Central memory CD8-positive, alpha-beta T cell (primary cell): ENCODE data around the gene PACSIN1.

ENCODE experiments used
- ATAC-seq: fragments of 150-1000 bp; cut with Tn5 transposase; replicated peaks from 2 replicates; pipeline ENCODE4 v1.10.0; 2022; ENCODE audit warnings: mild to moderate bottlenecking, moderate FRiP score, moderate number of reproducible peaks; ENCODE audit not compliant: poor library complexity, severe bottlenecking; ENCODE audit errors: extremely low read depth
- DNase-seq, 2 donors: peaks; one replicate each; pipeline ENCODE4 v3.0.0; 2021; ENCODE audit warnings: low spot score in 2 of 2
- H3K27ac Mint-ChIP-seq: one replicate; pipeline ENCODE4 v1.8.0; 2022; ENCODE audit warnings: low read depth, mild to moderate bottlenecking, moderate library complexity, mixed read lengths
- H3K27me3 Mint-ChIP-seq: one replicate; pipeline ENCODE4 v1.8.0; 2022; ENCODE audit warnings: mixed read lengths
- H3K36me3 Mint-ChIP-seq: one replicate; pipeline ENCODE4 v1.8.0; 2022; ENCODE audit warnings: mild to moderate bottlenecking, moderate library complexity, mixed read lengths; ENCODE audit not compliant: insufficient read depth
- H3K4me1 Mint-ChIP-seq: one replicate; pipeline ENCODE4 v1.8.0; 2022; ENCODE audit warnings: mixed read lengths
- H3K4me3 Mint-ChIP-seq: one replicate; pipeline ENCODE4 v1.8.0; 2022; ENCODE audit warnings: mild to moderate bottlenecking, moderate library complexity, mixed read lengths
- H3K9me3 Mint-ChIP-seq: one replicate; pipeline ENCODE4 v1.8.0; 2022; ENCODE audit warnings: mixed read lengths

Gene PACSIN1

DNA sequence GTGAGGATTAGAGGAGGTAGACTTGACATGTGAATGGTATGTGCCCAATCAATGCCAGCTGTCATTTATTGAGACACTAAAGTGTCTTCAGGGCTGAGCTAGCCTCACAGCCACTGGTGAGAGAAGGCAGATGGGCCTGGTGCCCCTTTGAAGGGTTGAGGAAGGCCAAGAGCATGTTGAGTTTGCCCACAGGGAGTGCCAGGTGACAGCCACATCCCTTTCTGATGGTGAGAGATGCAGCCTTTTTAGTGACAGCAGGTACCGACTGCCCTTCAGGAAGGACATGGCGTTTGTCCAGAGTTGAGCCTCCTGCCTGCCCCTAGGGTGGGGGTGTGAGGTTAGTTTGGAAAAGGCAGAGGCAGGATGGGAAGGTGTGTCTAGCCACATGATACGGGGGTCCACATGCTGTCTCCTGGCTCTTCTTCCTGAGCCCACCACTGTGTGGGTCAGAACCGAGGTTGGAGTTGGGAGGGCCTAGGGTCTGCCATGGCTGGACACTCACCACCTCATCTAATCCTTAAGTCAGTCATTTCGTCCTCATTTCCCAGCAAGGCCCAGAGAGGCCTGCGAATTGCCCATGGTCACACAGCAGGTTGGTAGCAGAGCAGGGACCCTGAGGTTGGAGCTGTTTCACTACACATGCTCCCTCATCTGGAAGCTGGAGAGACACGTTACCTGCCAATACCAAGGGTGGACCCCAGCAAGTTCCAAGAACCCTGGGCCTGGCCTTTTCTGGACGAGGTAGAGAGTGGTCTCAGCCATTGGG is 57.7 kb downstream of the PACSIN1 start:
- Mint-ChIP-seq H3K27me3 (no peaks in the 10 kb centered on the region), H3K9me3 (no peaks in the 10 kb centered on the region), H3K27ac (peak overlapping the region; percentile 27), H3K4me1 (peaks cover 25% of the 10 kb centered on the region), H3K4me3 (no peak overlapping the region), H3K36me3 (peaks cover 4% of the 10 kb centered on the region)
- DNase-seq (no peak), ATAC-seq (no peak)

GRCh38 chr6:34524499-34524898 is 58.6 kb downstream of the PACSIN1 start:
- H3K4me3 Mint-ChIP-seq, result no peak overlapping the region
- no peak overlapping the region for H3K27ac Mint-ChIP-seq
- ATAC-seq, result no peak

GRCh38 chr6:34524971-34525370 is 59.1 kb downstream of the PACSIN1 start:
- Mint-ChIP-seq H3K27ac (no peak overlapping the region), H3K4me3 (no peak overlapping the region), H3K9me3 (no peaks in the 10 kb centered on the region), H3K27me3 (no peaks in the 10 kb centered on the region), H3K4me1 (peaks cover 21% of the 10 kb centered on the region), H3K36me3 (peaks cover 4% of the 10 kb centered on the region)
- ATAC-seq (no peak), DNase-seq (no peak)

More at GRCh38 chr6:34524499-34524898, 58.6 kb downstream of the PACSIN1 start:
- peaks cover 21% of the 10 kb centered on the region for H3K4me1 Mint-ChIP-seq
- no peaks in the 10 kb centered on the region for H3K9me3 Mint-ChIP-seq
- no peak for DNase-seq
- H3K27me3 Mint-ChIP-seq, result no peaks in the 10 kb centered on the region
- H3K36me3 Mint-ChIP-seq, result peaks cover 4% of the 10 kb centered on the region

- no peak overlapping the region for H3K4me3 Mint-ChIP-seq
- ATAC-seq (no peak), DNase-seq (no peak)
- H3K4me1 Mint-ChIP-seq, result peaks cover 21% of the 10 kb centered on the region
- H3K27ac Mint-ChIP-seq, result no peak overlapping the region
- H3K36me3 Mint-ChIP-seq, result peaks cover 4% of the 10 kb centered on the region
- H3K27me3 Mint-ChIP-seq, result no peaks in the 10 kb centered on the region
- no peaks in the 10 kb centered on the region for H3K9me3 Mint-ChIP-seq
Observed at GRCh38 chr6:34525431-34526175, 59.7 kb downstream of the PACSIN1 start.

DNA sequence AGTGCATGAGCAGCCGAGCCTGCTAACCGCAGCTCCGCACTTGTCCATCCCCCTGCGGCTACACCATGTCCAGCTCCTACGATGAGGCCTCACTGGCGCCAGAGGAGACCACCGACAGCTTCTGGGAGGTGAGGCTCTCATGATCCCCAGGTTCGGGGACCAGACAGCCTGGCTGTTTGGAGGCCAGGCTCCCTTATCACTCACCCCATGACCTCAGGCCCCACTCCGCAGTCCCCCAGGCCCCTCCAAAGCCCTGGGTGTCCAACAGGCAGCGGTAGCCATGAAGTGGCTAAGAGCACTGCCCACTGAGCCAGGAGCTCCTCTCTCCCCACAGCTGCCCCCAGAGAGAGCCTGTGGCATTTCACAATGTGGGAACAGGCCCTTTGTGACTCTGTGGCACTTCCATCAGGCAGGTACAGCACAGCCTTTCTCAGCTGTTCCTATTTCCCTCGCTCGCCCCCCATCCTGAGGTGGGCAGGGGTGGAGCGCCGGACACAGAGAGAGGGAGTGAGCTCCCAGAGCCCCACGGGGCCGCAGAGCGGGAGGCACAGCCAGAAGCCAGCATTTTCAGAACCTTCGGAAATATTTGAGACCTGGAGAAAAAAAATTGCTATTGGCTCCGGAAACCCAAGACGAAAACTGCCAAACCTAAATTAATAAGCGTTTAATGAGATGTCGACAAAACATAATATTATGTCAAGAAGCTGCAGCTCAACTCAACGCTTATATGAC is 60.5 kb downstream of the PACSIN1 start:
- peaks cover 21% of the 10 kb centered on the region for H3K4me1 Mint-ChIP-seq
- no peaks in the 10 kb centered on the region for H3K9me3 Mint-ChIP-seq
- no peak for ATAC-seq
- DNase-seq, result no peak
- H3K27me3 Mint-ChIP-seq, result no peaks in the 10 kb centered on the region
- peak overlapping the region; percentile 23 for H3K4me3 Mint-ChIP-seq
- H3K36me3 Mint-ChIP-seq, result peaks cover 4% of the 10 kb centered on the region
- no peak overlapping the region for H3K27ac Mint-ChIP-seq

GRCh38 chr6:34526992-34527728 is 61.3 kb downstream of the PACSIN1 start:
- no peak overlapping the region for H3K27ac Mint-ChIP-seq
- H3K4me1 Mint-ChIP-seq, result peaks cover 21% of the 10 kb centered on the region
- H3K27me3 Mint-ChIP-seq, result no peaks in the 10 kb centered on the region
- no peaks in the 10 kb centered on the region for H3K9me3 Mint-ChIP-seq
- peak overlapping the region; percentile 23 for H3K4me3 Mint-ChIP-seq
- H3K36me3 Mint-ChIP-seq, result peaks cover 4% of the 10 kb centered on the region
- DNase-seq (peak; percentile 91 to 96), ATAC-seq (peak; percentile 96)

GRCh38 chr6:34527751-34528670 is 62.1 kb downstream of the PACSIN1 start:
- peak overlapping the region; percentile 16 for H3K4me3 Mint-ChIP-seq
- DNase-seq, result no peak

DNA sequence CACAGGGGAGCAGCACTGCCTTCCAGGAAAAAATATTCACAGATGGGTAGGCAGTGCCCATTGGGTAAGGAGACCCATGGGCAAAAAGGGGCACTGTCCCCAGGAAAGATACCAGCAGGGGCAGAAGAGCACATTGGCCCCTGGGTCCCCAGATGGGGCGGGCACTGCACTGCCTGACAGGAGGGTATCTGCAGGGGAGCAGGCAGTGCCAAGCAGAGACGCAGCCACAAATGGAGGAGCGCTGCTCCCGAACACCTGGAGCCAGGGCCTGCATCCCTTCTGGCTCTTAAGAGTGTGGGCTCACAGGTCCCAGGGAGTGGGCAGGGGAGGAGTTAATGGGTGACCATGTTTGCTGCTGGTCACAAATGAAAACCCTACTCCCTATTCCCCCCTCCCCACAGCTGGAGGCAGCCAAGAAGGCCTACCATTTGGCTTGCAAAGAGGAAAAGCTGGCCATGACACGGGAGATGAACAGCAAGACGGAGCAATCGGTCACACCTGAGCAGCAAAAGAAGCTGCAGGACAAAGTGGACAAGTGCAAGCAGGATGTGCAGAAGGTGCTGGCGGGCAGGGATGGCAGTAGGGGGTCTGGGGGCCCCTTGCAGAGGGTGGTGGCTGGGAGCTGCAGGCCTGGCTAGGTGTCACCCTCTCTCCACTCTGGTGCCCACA is 63.3 kb downstream of the PACSIN1 start:
- DNase-seq (no peak), ATAC-seq (no peak)
- H3K36me3 Mint-ChIP-seq, result peaks cover 6% of the 10 kb centered on the region
- no peaks in the 10 kb centered on the region for H3K9me3 Mint-ChIP-seq
- H3K27ac Mint-ChIP-seq, result no peak overlapping the region
- H3K4me3 Mint-ChIP-seq, result no peak overlapping the region
- H3K4me1 Mint-ChIP-seq, result peaks cover 12% of the 10 kb centered on the region
- no peaks in the 10 kb centered on the region for H3K27me3 Mint-ChIP-seq

More at GRCh38 chr6:34527751-34528670, 62.1 kb downstream of the PACSIN1 start:
- ATAC-seq, result no peak
- no peaks in the 10 kb centered on the region for H3K9me3 Mint-ChIP-seq
- H3K4me1 Mint-ChIP-seq, result peaks cover 18% of the 10 kb centered on the region
- H3K27ac Mint-ChIP-seq, result no peak overlapping the region
- H3K36me3 Mint-ChIP-seq, result peaks cover 6% of the 10 kb centered on the region
- no peaks in the 10 kb centered on the region for H3K27me3 Mint-ChIP-seq

DNA sequence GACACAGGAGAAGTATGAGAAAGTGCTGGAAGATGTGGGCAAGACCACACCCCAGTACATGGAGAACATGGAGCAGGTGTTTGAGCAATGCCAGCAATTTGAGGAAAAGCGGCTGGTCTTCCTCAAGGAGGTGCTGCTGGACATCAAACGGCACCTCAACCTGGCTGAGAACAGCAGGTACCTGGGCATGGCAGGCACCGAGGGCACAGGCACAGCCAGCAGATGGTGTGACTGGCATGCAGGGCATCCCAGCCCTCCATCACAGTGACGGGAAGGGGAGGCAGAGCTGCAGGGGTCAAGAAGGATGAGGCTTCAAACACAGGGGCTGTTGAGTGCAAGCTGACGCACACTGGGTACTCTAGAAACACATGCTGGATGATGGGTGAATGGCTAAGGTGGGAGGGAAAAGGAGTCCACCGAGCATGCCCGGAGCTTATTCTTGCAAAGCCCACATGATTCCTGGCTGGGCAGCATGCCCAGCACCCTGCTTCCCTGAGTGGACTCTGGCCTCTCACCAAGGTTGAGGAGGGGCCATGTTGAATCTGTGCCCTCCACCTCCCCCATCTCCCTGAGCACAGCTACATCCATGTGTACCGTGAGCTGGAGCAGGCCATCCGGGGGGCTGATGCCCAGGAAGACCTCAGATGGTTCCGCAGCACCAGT is 63.9 kb downstream of the PACSIN1 start:
- Mint-ChIP-seq H3K27ac (no peak overlapping the region), H3K27me3 (no peaks in the 10 kb centered on the region), H3K9me3 (no peaks in the 10 kb centered on the region), H3K36me3 (peaks cover 6% of the 10 kb centered on the region), H3K4me3 (no peak overlapping the region), H3K4me1 (peaks cover 12% of the 10 kb centered on the region)
- no peak for ATAC-seq
- DNase-seq, result no peak

DNA sequence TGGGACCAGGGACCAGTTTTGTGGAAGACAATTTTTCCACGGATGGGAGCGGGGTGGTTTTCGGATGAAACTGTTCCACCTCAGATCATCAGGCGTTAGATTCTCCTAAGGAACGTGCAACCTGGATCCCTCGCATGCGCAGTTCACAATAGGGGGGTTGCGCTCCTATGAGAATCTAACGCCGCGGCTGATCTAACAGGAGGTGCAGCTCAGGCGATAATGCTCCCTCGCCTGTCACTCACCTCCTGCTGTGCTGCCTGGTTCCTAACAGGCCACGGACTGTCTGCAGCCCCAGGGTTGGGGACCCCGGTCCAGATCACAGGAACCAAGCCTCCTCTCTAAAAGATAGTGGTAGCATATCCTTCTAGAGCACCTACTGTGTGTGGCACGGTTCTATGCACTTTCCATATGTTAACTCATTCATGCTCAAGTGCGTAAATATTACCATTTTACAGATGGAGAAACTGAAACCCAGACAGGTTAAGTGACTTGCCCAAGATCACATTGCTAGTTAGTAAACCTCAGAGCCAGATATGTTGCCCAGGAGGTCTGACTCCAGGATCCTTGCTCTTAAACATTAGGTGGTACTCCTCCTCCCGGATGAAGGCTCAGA is 65.0 kb downstream of the PACSIN1 start:
- peaks cover 6% of the 10 kb centered on the region for H3K36me3 Mint-ChIP-seq
- H3K4me1 Mint-ChIP-seq, result peaks cover 12% of the 10 kb centered on the region
- DNase-seq, result no peak
- ATAC-seq, result no peak
- no peaks in the 10 kb centered on the region for H3K9me3 Mint-ChIP-seq
- H3K27ac Mint-ChIP-seq, result no peak overlapping the region
- H3K4me3 Mint-ChIP-seq, result no peak overlapping the region
- no peaks in the 10 kb centered on the region for H3K27me3 Mint-ChIP-seq
